HG03159 (cell line): Measurements from ENCODE around the gene WWTR1.

Source experiments
- ATAC-seq: cut with Tn5 transposase; IDR thresholded peaks from one replicate; pipeline ENCODE4 v1.9.1; 2021; ENCODE audit warnings: mild to moderate bottlenecking, moderate library complexity; ENCODE audit not compliant: unreplicated experiment

WWTR1 gene

DNA sequence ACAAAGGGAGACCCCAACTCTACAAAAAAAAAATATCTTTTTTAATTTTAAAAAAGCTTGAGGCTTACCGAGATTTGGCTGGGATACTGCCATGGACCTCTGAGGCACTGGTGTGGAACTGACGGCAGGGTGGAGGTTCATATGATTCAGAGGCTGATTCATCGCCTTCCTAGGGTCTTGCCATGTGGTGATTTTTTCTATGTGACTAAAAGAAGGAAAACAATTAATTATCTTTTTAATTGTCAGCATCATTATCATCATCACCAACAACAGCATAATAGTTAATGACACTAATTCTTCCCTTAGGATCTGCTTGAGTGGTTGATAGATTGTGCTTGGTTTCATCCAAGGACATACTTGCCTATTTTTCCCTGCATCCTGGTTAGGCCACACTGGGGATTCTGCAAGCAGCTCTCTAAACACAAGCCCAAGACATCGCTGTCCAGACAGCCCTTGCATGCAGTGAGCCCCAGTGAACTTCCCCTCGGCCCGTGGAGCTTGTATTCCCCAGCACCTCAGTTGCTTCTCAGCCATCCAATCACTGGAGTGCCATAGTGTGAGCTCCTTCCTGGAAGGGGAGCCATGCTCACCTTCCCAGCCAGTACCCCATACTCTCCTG lies 84.9 kb downstream of the WWTR1 start:
- no peak for ATAC-seq

DNA sequence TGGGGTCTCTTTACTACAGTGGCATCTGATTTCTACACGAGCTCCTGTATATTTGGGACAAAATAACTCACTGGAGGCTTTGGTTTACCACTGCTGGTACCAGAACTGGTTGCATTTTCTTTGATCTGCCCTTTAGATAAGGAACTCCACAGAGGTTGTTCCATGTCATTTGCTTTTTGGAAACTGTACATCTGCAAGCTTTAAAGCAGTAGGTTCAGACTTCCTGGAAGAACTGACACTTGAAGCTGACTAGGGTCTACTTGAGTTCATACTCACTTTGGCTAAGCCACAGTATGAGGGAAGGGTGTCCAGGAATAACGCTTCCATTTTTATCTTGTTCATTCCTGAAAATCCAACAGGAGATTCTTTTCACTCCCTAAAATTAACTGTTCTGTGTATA lies 86.4 kb downstream of the WWTR1 start:
- no peak for ATAC-seq

- no peak for ATAC-seq
These were observed 87.8 kb downstream of the WWTR1 start for GRCh38 chr3:149570016-149570415.

GRCh38 chr3:149567381-149567780 lies 90.4 kb downstream of the WWTR1 start:
- ATAC-seq: no peak

DNA sequence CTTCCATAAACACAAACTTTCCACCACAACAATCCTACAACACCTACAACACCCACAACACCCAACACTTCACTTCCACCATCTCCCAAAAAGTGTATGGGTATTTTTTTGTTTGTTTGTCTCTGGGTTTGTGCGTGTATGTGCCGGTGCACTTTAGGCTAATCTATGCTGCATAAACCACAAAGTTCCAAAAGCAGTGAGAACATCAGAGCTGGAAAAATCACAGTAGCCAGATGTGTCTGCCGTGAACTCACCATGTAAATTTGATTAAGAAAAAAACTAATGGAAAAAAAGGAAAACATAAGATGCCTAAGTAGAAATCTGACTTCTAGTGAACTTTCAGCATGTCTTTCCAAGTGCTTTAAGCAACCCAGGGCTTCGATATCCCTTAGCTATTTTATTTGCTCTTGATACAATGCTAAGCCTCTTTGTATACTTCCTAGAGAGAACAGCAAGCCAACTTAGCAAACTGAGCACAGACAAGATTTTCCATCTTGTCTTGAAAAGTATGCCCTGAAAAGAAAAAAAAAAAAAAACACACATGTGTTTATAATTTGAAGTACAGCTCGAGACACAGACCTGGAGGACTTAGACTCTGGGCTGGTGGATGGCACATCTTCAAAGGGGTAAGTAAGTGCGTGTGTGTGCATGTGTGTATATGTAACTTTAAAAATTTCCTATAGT lies 91.4 kb downstream of the WWTR1 start:
- no peak for ATAC-seq

DNA sequence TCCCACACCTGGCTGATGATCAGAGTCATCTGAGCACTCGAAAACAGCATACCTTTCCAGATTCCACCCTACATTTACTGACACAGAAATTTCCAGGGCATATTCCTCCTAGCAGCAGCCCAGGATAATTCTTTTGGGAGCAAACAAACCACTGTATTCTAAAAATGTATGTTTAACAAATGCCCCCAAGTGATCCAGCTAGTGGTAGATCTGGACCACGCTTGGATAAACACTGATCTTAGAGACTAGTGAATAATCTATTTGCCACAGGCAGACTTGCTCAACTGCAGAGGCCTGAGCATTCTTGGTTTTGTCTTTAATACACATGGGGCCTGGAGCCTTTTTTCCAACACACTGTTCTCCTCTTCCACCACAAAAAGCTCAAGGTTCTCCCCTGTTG lies 93.7 kb downstream of the WWTR1 start:
- ATAC-seq: no peak

- no peak for ATAC-seq
These were observed 94.7 kb downstream of the WWTR1 start for GRCh38 chr3:149563114-149563513.

DNA sequence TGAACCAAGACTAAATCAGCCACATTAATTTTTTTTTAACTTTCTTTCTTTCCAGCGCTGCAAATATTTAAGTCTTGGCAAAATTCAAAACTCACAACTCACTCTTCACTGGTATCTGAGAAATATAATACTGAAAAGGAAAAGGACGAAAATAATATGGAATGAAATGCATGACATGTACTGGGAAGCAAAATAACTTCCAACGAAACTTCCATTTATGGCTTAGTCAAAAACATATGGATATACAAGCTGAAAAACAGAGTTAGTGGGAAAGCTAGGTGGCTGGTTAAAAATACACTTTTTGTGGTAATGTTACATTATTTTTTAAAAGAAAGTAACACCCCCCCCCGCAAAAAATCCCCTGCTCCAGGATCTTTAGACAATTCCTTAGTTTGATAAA lies 97.2 kb downstream of the WWTR1 start:
- no peak for ATAC-seq

DNA sequence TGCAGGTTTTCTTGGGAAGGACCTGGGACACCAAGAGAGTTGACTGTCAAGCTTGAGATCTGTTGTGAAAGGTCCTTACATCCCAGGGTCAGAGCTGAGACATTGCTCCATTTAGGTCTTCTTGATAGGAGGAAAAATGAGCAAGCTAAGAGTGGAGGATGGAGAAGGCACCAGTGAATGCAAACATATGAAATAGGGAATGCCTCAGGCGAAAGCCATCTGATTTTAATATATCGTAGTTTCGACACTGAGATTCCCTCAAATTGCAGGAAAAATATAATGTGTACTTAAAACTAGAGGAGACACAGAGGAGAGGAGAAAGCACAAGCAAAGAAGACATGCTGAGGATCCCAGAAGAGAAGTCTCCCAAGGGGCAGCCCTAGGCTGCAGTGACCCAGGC lies 97.8 kb downstream of the WWTR1 start:
- ATAC-seq: no peak

- ATAC-seq: no peak
These were observed 98.3 kb downstream of the WWTR1 start for GRCh38 chr3:149559525-149559924.

- no peak for ATAC-seq
These were observed 101.9 kb downstream of the WWTR1 start for GRCh38 chr3:149555927-149556326.

- ATAC-seq: no peak
These were observed 103.0 kb downstream of the WWTR1 start for GRCh38 chr3:149554826-149555225.

DNA sequence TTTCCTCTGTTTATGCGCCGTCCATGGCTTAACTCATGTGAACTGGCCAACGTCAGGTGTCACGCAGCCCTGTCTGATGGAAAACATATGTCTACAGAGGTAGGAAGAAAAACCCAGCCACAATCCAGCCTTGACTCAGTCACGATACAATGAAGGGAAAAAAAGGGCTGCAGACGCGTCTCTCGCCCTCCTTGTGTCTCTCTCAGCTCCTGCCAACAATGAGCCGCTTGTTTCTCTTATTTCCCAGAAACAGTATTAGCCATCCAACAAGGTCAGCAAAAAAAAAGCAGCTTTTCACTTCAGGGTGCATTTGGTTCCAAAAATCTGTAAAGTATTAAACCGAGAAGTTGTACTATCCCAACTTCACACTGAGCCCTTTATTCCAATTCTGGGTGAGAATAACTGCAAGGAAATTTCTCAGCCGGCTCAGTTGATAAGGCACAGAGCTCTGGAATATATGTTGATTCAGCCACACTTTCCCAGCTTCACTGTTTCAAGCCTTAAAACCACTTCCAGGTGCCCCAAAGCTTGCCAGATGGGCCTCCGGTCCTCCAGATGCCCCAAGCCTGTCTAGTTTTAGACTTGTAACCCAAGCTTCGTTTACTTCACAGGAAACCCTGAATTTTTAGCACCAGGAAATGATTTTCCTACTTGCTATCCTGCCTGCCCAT lies 103.9 kb downstream of the WWTR1 start:
- ATAC-seq: no peak

- ATAC-seq: no peak
These were observed 105.1 kb downstream of the WWTR1 start for GRCh38 chr3:149552700-149553099.

GRCh38 chr3:149551500-149551899 lies 106.3 kb downstream of the WWTR1 start:
- ATAC-seq: no peak

- ATAC-seq: no peak
These were observed 109.2 kb downstream of the WWTR1 start for GRCh38 chr3:149548669-149549065.

DNA sequence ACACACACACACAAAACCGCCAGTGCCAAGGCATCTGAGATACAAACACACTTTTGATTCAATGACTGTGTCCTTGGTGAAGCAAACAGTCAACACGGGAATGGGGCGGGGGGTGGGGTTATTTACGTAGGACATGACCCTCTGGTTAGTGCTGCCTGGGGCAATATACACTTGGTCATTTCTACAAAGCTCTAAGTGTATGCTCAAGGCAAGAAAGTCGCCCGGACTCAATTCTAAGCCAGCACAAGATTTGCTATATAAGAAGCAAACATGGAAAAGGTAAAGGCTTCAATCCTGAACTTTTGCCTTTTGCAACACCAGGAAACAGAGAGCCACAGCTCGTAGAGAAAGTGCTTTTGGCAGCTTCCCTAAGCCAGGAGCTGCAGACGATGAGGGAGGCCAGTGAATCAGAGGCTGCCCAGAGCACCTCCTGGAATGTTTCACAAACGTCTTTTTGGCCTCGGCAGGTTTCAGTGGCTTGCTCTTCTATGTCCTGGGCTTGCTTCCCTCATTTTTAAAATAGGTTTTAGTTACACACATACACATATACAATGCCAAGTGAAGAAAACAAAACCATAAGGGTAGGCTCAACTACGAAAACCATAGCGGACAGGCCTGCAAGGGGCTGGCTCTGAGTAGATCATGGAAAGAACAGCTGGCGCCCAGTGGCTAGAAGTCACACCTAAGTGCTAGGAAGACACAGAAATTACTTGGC lies 109.7 kb downstream of the WWTR1 start:
- no peak for ATAC-seq

DNA sequence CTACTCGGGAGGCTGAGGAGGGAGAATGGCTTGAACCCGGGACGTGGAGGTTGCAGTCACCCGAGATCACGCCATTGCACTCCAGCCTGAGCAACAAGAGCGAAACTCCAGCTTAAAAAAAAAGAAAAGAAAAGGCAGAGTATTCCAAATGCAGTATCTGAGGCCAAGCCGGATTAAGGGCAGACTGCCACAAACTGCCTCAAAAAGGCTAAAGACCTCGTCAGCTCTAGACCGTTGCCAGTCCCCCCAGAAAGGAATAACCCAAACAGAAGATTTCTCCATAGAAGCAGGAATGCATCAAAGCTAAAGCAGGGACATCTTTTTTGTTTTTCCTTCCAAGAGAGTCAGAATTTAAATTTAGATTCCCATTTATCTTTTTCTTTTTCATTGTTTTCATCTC lies 110.4 kb downstream of the WWTR1 start:
- ATAC-seq: no peak

DNA sequence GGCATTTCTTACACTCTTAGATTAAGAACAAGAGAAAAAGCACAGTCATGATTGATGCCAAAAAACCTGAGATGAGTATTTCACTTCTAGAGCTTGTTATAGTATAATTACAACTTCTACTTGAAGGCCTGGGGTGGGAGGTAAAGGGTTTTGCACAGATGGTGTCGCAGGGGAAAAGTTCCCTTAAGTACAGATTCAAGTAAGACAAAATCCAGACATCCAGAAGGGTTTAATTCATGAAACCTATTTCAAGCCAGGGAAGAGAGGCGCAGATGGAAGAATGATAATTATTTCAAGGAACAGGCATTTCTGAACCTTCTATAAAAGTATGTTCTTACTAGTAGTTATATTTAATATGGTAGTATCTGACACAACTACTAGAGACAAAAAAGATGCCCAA lies 112.8 kb downstream of the WWTR1 start:
- ATAC-seq: no peak

GRCh38 chr3:149542375-149543312 lies 115.2 kb downstream of the WWTR1 start:
- ATAC-seq: no peak

GRCh38 chr3:149541091-149541491 lies 116.7 kb downstream of the WWTR1 start:
- no peak for ATAC-seq
